ENCODE data around the gene STXBP1. TPM values are rescaled to one million over a fixed set of nuclear protein-coding genes. Genes with fewer than 3 reads are reported as not detected.
A peak's percentile ranks its signal among the peaks of the same experiment; 100 is the strongest.

The STXBP1 gene
- polyA plus RNA-seq, 3 donors, result 0.27 to 0.59 TPM; not detected in 1

GRCh38 chr9:127599550-127599891 is 12.6 kb upstream of the STXBP1 start:
- peaks cover 14% of the 10 kb centered on the region for H3K4me1 Mint-ChIP-seq
- Histone ChIP-seq H3K4me2 (replicated peaks; ENCODE audit: extremely low read depth, low read length, poor library complexity, severe bottlenecking) (no peak overlapping the region), H2AFZ (ENCODE audit: insufficient read depth, low read depth, low read length, poor library complexity, severe bottlenecking) (no peak overlapping the region), H3K27ac (ENCODE audit: low read depth in 1 of 2, low read length in 2 of 2) (no peak overlapping the region), H3K27me3 (ENCODE audit: control insufficient read depth in 2 of 2, insufficient read depth in 2 of 2, low read length in 2 of 2) (no peaks in the 10 kb centered on the region), H3K79me2 (ENCODE audit: insufficient read depth, low read length) (no peaks in the 10 kb centered on the region), H4K20me1 (ENCODE audit: insufficient read depth, low read length) (no peaks in the 10 kb centered on the region), H3K4me1 (ENCODE audit: control insufficient read depth in 1 of 2, insufficient read depth in 2 of 2, low read length in 2 of 2) (peaks cover 9 to 13% of the 10 kb centered on the region in 2 donors), H3K9me3 (replicated peaks in 1 of 2; ENCODE audit: control insufficient read depth in 1 of 2, insufficient read depth in 1 of 2, low read length in 2 of 2) (peaks cover 0 to 3% of the 10 kb centered on the region in 2 donors), H3K9ac (ENCODE audit: insufficient read depth, low read length, poor library complexity, severe bottlenecking) (no peak overlapping the region), H3K4me3 (replicated peaks in 1 of 3; ENCODE audit: low read depth in 2 of 3, low read length in 3 of 3) (no peak overlapping the region), H3K36me3 (replicated peaks in 1 of 2; ENCODE audit: control insufficient read depth in 1 of 2, insufficient read depth in 2 of 2, low read length in 2 of 2) (no peaks in the 10 kb centered on the region)
- WGBS (ENCODE audit: insufficient coverage), result 84% methylated on average over 4 of the region's 7 CpGs
- no peak overlapping the region for H3K4me3 Mint-ChIP-seq
- TF ChIP-seq, protein P1, sequence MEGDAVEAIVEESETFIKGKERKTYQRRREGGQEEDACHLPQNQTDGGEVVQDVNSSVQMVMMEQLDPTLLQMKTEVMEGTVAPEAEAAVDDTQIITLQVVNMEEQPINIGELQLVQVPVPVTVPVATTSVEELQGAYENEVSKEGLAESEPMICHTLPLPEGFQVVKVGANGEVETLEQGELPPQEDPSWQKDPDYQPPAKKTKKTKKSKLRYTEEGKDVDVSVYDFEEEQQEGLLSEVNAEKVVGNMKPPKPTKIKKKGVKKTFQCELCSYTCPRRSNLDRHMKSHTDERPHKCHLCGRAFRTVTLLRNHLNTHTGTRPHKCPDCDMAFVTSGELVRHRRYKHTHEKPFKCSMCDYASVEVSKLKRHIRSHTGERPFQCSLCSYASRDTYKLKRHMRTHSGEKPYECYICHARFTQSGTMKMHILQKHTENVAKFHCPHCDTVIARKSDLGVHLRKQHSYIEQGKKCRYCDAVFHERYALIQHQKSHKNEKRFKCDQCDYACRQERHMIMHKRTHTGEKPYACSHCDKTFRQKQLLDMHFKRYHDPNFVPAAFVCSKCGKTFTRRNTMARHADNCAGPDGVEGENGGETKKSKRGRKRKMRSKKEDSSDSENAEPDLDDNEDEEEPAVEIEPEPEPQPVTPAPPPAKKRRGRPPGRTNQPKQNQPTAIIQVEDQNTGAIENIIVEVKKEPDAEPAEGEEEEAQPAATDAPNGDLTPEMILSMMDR (IDR thresholded peaks at IDR 0.05), result no peak
- peaks cover 0 to 3% of the 10 kb centered on the region in 2 donors for H3K36me3 Mint-ChIP-seq
- peak overlapping the region in 1 of 7 donors; percentile 46 for H3K27ac Mint-ChIP-seq
- intact Hi-C loops (cut with micrococcal nuclease), result loop anchor here in 1 of 2 donors (10.0 kb wide), 1 partner anchor 325 kb away; no protein-coding TSS in a partner anchor
- DNase-seq, result no peak
- peaks cover 0 to 4% (median 2%) of the 10 kb centered on the region in 3 donors for H3K27me3 Mint-ChIP-seq (ENCODE audit: low read depth in 3 of 3)
- H3K9me3 Mint-ChIP-seq, result peaks cover 0 to 5% (median 3%) of the 10 kb centered on the region in 7 donors

GRCh38 chr9:127603226-127603625 is 8.9 kb upstream of the STXBP1 start:
- no peak overlapping the region for H3K27ac Mint-ChIP-seq
- no peak for DNase-seq
- H3K27me3 Mint-ChIP-seq (ENCODE audit: low read depth in 3 of 3), result peaks cover 0 to 5% (median 4%) of the 10 kb centered on the region in 3 donors
- WGBS (ENCODE audit: insufficient coverage), result 100% methylated on average over 3 of the region's 3 CpGs
- TF ChIP-seq, protein P1 (IDR thresholded peaks at IDR 0.05), result no peak
- intact Hi-C loops (cut with micrococcal nuclease), result loop anchor here in 1 of 2 donors (10.0 kb wide), 1 partner anchor 92 kb away; no protein-coding TSS in a partner anchor
- H3K36me3 ChIP-seq (replicated peaks in 1 of 2; ENCODE audit: control insufficient read depth in 1 of 2, insufficient read depth in 2 of 2, low read length in 2 of 2), result no peaks in the 10 kb centered on the region
- peaks cover 0 to 3% of the 10 kb centered on the region in 2 donors for H3K9me3 ChIP-seq (replicated peaks in 1 of 2; ENCODE audit: control insufficient read depth in 1 of 2, insufficient read depth in 1 of 2, low read length in 2 of 2)
- peaks cover 25% of the 10 kb centered on the region for H3K4me1 Mint-ChIP-seq
- no peak overlapping the region for H3K9ac ChIP-seq (ENCODE audit: insufficient read depth, low read length, poor library complexity, severe bottlenecking)
- H3K9me3 Mint-ChIP-seq, result peaks cover 0 to 5% (median 3%) of the 10 kb centered on the region in 7 donors
- H3K4me1 ChIP-seq (ENCODE audit: control insufficient read depth in 1 of 2, insufficient read depth in 2 of 2, low read length in 2 of 2), result peaks cover 21 to 22% of the 10 kb centered on the region in 2 donors
- no peak overlapping the region for H3K27ac ChIP-seq (ENCODE audit: low read depth in 1 of 2, low read length in 2 of 2)
- H2AFZ ChIP-seq (ENCODE audit: insufficient read depth, low read depth, low read length, poor library complexity, severe bottlenecking), result no peak overlapping the region
- no peaks in the 10 kb centered on the region for H3K79me2 ChIP-seq (ENCODE audit: insufficient read depth, low read length)
- no peak overlapping the region for H3K4me2 ChIP-seq (replicated peaks; ENCODE audit: extremely low read depth, low read length, poor library complexity, severe bottlenecking)
- no peaks in the 10 kb centered on the region for H4K20me1 ChIP-seq (ENCODE audit: insufficient read depth, low read length)
- no peaks in the 10 kb centered on the region for H3K27me3 ChIP-seq (ENCODE audit: control insufficient read depth in 2 of 2, insufficient read depth in 2 of 2, low read length in 2 of 2)
- H3K4me3 Mint-ChIP-seq, result no peak overlapping the region
- peaks cover 0 to 3% of the 10 kb centered on the region in 2 donors for H3K36me3 Mint-ChIP-seq
- H3K4me3 ChIP-seq (replicated peaks in 1 of 3; ENCODE audit: low read depth in 2 of 3, low read length in 3 of 3), result no peak overlapping the region
